Transverse colon (tissue), 4 donors: ENCODE data around the gene AIG1. TPM values are rescaled to one million over a fixed set of nuclear protein-coding genes. Genes with fewer than 3 reads are reported as not detected.
A peak's percentile ranks its signal among the peaks of the same experiment; 100 is the strongest.

ENCODE experiments used
- DNase-seq: peaks from one replicate; pipeline ENCODE4 v3.0.0-alpha.2; 2019
- H3K27ac ChIP-seq, 4 donors: fragments of 200-600 bp; sonication (generic); 2 replicates each; pipeline ENCODE4 v1.5.1; 2016 to 2018; ENCODE audit warnings: inconsistent platforms in 4 of 4
- H3K27me3 ChIP-seq: fragments of 200-600 bp; sonication (generic); 2 replicates; pipeline ENCODE4 v1.5.1; 2017; ENCODE audit warnings: inconsistent platforms
- H3K36me3 ChIP-seq, 4 donors: fragments of 200-600 bp; sonication (generic); 2 replicates each; pipeline ENCODE4 v1.5.1; 2017 to 2019; ENCODE audit warnings: inconsistent platforms in 4 of 4
- H3K4me1 ChIP-seq, 4 donors: fragments of 200-600 bp; sonication (generic); 2 replicates each; pipeline ENCODE4 v1.5.1; 2017 to 2020; ENCODE audit warnings: inconsistent platforms in 4 of 4
- H3K4me3 ChIP-seq, 4 donors: fragments of 200-600 bp; sonication (generic); 1 replicate in 1 of 4; 2 replicates in 3 of 4; pipeline versions ENCODE4 v1.5.1 to v1.6.1; 2017 to 2019; ENCODE audit warnings: inconsistent platforms in 4 of 4
- H3K9me3 ChIP-seq, 2 donors: fragments of 200-600 bp; sonication (generic); 2 replicates each; pipeline ENCODE4 v1.5.1; 2017 to 2019; ENCODE audit warnings: inconsistent platforms in 2 of 2
- EP300 ChIP-seq: sonication (generic); formaldehyde crosslinking; IDR thresholded peaks from one replicate; pipeline ENCODE4 v1.6.1; 2017; ENCODE audit warnings: antibody characterized with exemption, low read depth
- POLR2A ChIP-seq: fragments of 450-650 bp; IDR thresholded peaks from one replicate; pipeline ENCODE4 v1.6.1; 2016; ENCODE audit warnings: antibody characterized with exemption, mild to moderate bottlenecking, moderate library complexity
- POLR2AphosphoS5 ChIP-seq, 3 donors: sonication (generic); formaldehyde crosslinking; IDR thresholded peaks; one replicate each; pipeline ENCODE4 v1.6.1; 2016; ENCODE audit warnings: antibody characterized with exemption in 3 of 3
- WGBS, 2 donors: methylation state at CpG; one replicate each; pipeline ENCODE4 v1.1.5; 2018; ENCODE audit warnings: low coverage in 1 of 2; 5-methylcytosine and 5-hydroxymethylcytosine counted together
- in situ Hi-C, 4 donors: fragments of 200-750 bp; cut with MboI; loops; one replicate each; pipeline versions ENCODE4 v1.15.0 to v1.15.1; 2017; ENCODE audit warnings: low sequenced_read_pairs in 3 of 4, low pct_ligation_motif_present in 1 of 4, low pct_unique_long_range_greater_than_20kb in 1 of 4
- intact Hi-C: fragments of 100-400 bp; cut with DNase I; formaldehyde crosslinking; loops from one replicate; pipeline ENCODE4 v1.15.1; 2023; ENCODE audit warnings: low total_unique reads
- total RNA-seq, 4 donors: library from RNA; depleted of rRNA; stranded (reverse); fragments of >200 nt; gene quantifications; one replicate each; pipeline ENCODE4 v1.1.0, GENCODE V29; 2016
- TF ChIP-seq, protein P1 (sequence below), 5 experiments: fragments of 200-600 bp in 3 of 5; fragments of 450-650 bp in 2 of 5; sonication (generic) in 3 of 5; IDR thresholded peaks; 1 replicate in 2 of 5; 2 replicates in 3 of 5; pipeline ENCODE4 v1.5.1; 2016 to 2017; ENCODE audit warnings: antibody characterized with exemption in 5 of 5, inconsistent platforms in 3 of 5, mild to moderate bottlenecking in 2 of 5, moderate library complexity in 1 of 5

Gene AIG1
- total RNA-seq, 4 donors from 2014 or later: 16.5 to 38.2 (median 21.6) TPM

DNA sequence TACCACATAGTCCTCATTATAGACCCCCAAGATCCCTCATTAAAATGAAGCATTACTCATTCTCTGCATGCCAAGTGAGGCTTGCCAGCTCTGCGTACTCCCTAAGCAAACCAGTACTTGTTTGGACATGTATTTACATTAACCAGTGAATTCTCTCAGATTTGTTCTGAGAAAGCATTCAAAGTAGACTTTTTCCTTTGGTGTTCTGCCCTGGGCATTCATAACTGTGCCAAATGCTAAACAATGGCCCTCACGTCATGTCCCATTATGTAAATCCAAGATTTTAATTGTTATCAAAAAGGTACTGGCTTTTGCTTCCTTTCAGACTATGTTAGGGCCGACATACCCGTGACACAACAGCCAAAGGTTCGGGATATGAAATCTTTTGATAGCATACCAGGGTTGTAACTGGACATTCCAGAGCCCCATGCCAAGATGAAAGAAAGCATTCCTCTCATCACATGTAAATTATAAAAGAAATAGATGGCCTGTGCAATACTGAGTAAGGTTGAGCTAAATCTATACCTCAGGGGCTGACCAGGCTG lies 225.6 kb downstream of the AIG1 start:
- intact Hi-C loops (loop anchor here (1.0 kb wide), 1 partner anchor 22 kb away; no protein-coding TSS in a partner anchor), in situ Hi-C loops (no loop called here)
- H3K4me1 ChIP-seq: no peaks in the 10 kb centered on the region
- no peaks in the 10 kb centered on the region for H3K27me3 ChIP-seq
- no peak overlapping the region for H3K4me3 ChIP-seq
- WGBS, 2 donors: 61 to 69% methylated on average over 4 to 5 of the region's 5 CpGs
- no peaks in the 10 kb centered on the region for H3K9me3 ChIP-seq
- no peak for DNase-seq
- H3K27ac ChIP-seq: peak overlapping the region in 2 of 4 donors; percentile 34
- no peaks in the 10 kb centered on the region for H3K36me3 ChIP-seq
- TF ChIP-seq POLR2AphosphoS5 (IDR thresholded peaks at IDR 0.05) (peak in 2 of 3 donors; percentile 16 to 26), POLR2A (no peak)

DNA sequence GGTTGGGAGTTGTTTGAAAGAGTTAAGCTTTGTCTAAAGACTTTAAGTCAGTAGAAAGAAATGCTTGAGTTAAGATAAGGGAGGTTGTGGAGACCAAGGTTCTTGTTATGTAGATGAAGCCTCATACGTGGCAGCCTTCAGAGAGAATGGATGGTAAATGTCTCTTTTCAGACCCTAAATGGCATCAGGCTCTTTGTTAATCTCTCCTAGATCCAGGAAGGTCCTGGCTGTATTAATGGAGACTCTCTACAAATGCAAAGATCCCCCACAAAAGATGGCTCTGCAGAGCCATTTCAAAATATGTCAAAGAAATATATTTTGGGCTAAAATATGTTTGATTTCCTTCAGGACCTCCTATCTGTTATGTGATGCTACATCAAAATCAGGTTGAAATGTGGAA lies 228.2 kb downstream of the AIG1 start:
- H3K9me3 ChIP-seq: no peaks in the 10 kb centered on the region
- no peaks in the 10 kb centered on the region for H3K36me3 ChIP-seq
- WGBS, 2 donors: 80 to 87% methylated on average over 1 of the region's 1 CpG
- no peaks in the 10 kb centered on the region for H3K4me1 ChIP-seq
- in situ Hi-C loops (no loop called here), intact Hi-C loops (no loop called here)
- H3K27me3 ChIP-seq: no peaks in the 10 kb centered on the region
- TF ChIP-seq, protein P1, sequence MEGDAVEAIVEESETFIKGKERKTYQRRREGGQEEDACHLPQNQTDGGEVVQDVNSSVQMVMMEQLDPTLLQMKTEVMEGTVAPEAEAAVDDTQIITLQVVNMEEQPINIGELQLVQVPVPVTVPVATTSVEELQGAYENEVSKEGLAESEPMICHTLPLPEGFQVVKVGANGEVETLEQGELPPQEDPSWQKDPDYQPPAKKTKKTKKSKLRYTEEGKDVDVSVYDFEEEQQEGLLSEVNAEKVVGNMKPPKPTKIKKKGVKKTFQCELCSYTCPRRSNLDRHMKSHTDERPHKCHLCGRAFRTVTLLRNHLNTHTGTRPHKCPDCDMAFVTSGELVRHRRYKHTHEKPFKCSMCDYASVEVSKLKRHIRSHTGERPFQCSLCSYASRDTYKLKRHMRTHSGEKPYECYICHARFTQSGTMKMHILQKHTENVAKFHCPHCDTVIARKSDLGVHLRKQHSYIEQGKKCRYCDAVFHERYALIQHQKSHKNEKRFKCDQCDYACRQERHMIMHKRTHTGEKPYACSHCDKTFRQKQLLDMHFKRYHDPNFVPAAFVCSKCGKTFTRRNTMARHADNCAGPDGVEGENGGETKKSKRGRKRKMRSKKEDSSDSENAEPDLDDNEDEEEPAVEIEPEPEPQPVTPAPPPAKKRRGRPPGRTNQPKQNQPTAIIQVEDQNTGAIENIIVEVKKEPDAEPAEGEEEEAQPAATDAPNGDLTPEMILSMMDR (IDR thresholded peaks at IDR 0.05): no peak
- TF ChIP-seq EP300 (no peak), POLR2AphosphoS5 (IDR thresholded peaks at IDR 0.05) (no peak), POLR2A (no peak)
- H3K27ac ChIP-seq: no peak overlapping the region
- H3K4me3 ChIP-seq: no peak overlapping the region
- DNase-seq: no peak

DNA sequence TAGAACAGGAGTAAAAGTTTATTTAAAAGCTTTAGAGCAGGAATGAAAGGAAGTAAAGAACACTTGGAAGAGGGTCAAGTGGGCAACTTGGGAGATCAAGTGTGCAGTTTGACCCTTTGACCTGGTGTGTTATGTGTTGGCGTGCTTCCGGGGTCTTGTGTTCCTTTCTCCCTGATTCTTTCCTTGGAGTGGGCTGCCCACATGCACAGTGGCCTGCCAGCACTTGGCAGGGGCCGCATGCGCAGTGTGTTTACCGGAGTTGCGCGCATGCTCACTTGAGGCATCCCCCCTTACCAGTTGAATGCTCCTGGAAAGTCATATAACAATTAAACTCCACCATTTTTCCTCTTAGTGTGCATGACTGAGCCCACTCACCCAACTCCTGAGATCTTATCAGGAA lies 229.5 kb downstream of the AIG1 start:
- TF ChIP-seq, protein P1 (IDR thresholded peaks at IDR 0.05): no peak
- in situ Hi-C loops: no loop called here
- no peaks in the 10 kb centered on the region for H3K9me3 ChIP-seq
- no peaks in the 10 kb centered on the region for H3K4me1 ChIP-seq
- no peaks in the 10 kb centered on the region for H3K27me3 ChIP-seq
- intact Hi-C loops: no loop called here
- no peak overlapping the region for H3K27ac ChIP-seq
- no peaks in the 10 kb centered on the region for H3K36me3 ChIP-seq
- DNase-seq: no peak
- 82 to 100% methylated on average over 5 to 7 of the region's 7 CpGs for WGBS, 2 donors
- H3K4me3 ChIP-seq: no peak overlapping the region

DNA sequence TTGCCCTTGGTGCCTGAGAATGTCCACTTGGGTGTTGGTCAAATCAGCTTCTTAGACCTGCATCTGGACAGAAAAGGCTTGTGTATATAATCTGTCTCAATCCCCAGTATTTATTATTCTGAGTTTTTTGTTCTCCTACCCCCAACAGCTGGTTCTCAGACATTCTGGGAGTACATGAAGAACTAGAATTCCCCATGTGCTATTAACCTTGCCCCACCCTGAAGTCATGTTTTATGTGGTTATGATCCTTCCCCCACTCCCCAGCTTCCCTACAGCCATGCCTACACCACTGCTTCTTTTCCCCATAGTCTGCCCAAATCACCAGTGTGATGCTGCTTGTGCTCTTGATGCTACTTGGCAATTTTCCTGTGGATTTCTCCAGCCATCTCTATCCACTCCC lies 232.8 kb downstream of the AIG1 start:
- DNase-seq: no peak
- Histone ChIP-seq H3K27ac (no peak overlapping the region), H3K4me1 (no peaks in the 10 kb centered on the region), H3K4me3 (no peak overlapping the region), H3K36me3 (no peaks in the 10 kb centered on the region), H3K9me3 (no peaks in the 10 kb centered on the region), H3K27me3 (no peaks in the 10 kb centered on the region)
- TF ChIP-seq, protein P1 (IDR thresholded peaks at IDR 0.05): no peak
- no peak for TF ChIP-seq EP300
- TF ChIP-seq POLR2AphosphoS5 (IDR thresholded peaks at IDR 0.05): no peak
- no peak for TF ChIP-seq POLR2A
- intact Hi-C loops (no loop called here), in situ Hi-C loops (no loop called here)

DNA sequence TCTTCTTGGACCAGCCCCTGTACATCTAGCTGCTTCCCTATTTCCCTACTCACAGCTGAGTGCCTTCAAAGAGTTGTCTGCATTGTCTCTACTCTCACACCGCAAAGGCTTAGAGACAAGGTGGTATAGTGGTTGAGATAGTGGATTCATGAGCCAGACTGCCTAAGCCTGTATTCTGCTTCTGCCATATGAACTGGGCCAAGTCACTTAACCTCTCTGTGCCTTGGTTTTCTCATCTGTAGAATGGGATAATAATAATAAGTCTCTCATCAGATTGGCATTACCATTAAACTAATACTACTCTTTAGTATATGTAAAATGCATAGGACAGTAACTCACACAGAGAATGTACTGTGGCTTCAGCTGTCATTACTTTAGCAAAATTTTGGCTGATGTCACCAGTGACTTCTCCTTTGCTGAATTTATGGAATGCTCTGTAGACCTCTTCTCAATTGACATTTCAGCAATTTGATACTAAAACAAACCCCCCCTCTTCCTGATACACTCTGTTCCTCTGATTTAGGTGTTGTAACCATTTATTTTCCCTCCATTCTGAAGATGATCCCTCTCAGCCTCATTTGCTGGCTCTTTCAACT lies 233.7 kb downstream of the AIG1 start:
- Histone ChIP-seq H3K4me3 (no peak overlapping the region), H3K27me3 (no peaks in the 10 kb centered on the region), H3K27ac (no peak overlapping the region), H3K4me1 (no peaks in the 10 kb centered on the region), H3K36me3 (no peaks in the 10 kb centered on the region), H3K9me3 (no peaks in the 10 kb centered on the region)
- in situ Hi-C loops (no loop called here), intact Hi-C loops (no loop called here)
- DNase-seq: no peak
- TF ChIP-seq POLR2AphosphoS5 (IDR thresholded peaks at IDR 0.05) (no peak), POLR2A (no peak)
- WGBS, 2 donors: 96% methylated on average over 1 of the region's 1 CpG; no CpG with 5 or more reads in 1 of the 2 donors
